HCT116 (cell line): ENCODE data around the gene BBS9. TPM values are rescaled to one million over a fixed set of nuclear protein-coding genes. Genes with fewer than 3 reads are reported as not detected.

Source experiments
- ATAC-seq: fragments of 200-7000 bp; cut with Tn5 transposase; 2 replicates; pipeline ENCODE4 v1.9.1; 2020; ENCODE audit warnings: mild to moderate bottlenecking, moderate library complexity
- BruUV-seq: library from RNA; stranded (reverse); fragments of 400-500 nt; replicated peaks from 2 replicates; lab custom pipeline; 2021; lab: Mats Ljungman, UMichigan
- CTCF ChIA-PET: fragments of 300-600 bp; sonication (Branson Sonifier 250); formaldehyde crosslinking; loops from one replicate; lab custom pipeline; 2021; ENCODE audit warnings: antibody characterized with exemption; lab: Charles Lee
- POLR2A ChIA-PET: fragments of 300-600, 350-600 bp; sonication (Branson Sonifier 250); formaldehyde crosslinking; loops from one replicate; lab custom pipeline; 2021; ENCODE audit warnings: antibody characterized with exemption; lab: Charles Lee
- RAD21 ChIA-PET, 2 experiments: fragments of 300-600 bp; sonication (Branson Sonifier 250); formaldehyde crosslinking; loops; one replicate each; lab custom pipeline; 2023; ENCODE audit warnings: low total read pairs in 2 of 2; ENCODE audit not compliant: uncharacterized antibody in 2 of 2, unreplicated experiment in 2 of 2, low non-redundant PET in 1 of 2; lab: Charles Lee
- DNase-seq: peaks from one replicate; pipeline ENCODE4 v3.0.0-alpha.2; 2010; ENCODE audit warnings: low read depth, low spot score
- H2AFZ ChIP-seq: fragments of 200-600 bp; shearing (Covaris generic), sonication (generic); 2 replicates; pipeline ENCODE4 v1.6.1; 2017; ENCODE audit warnings: low read depth, mixed run types, mixed read lengths, antibody characterized with exemption, low read length; ENCODE audit not compliant: poor library complexity, severe bottlenecking
- H3K27ac ChIP-seq: 2 replicates; pipeline ENCODE4 v1.5.1; 2012; ENCODE audit warnings: low read depth, low read length
- H3K27me3 ChIP-seq: fragments of 200-600 bp; sonication (generic); 2 replicates; pipeline ENCODE4 v1.6.1; 2016; ENCODE audit warnings: mixed run types, low read length, mixed read lengths; ENCODE audit not compliant: insufficient read depth
- H3K36me3 ChIP-seq, 2 experiments: fragments of 200-500 bp in 1 of 2; fragments of 200-600 bp in 1 of 2; sonication (Bioruptor generic) in 1 of 2; sonication (generic) in 1 of 2; 2 replicates each; pipeline versions ENCODE4 v1.5.1 to v1.6.1; 2014 to 2016; ENCODE audit warnings: low read length in 2 of 2, inconsistent platforms in 1 of 2, mixed read lengths in 1 of 2, mixed run types in 1 of 2; ENCODE audit not compliant: insufficient read depth in 2 of 2, control insufficient read depth in 1 of 2
- H3K4me1 ChIP-seq, 2 experiments: fragments of 200-600 bp in 1 of 2; sonication (generic) in 1 of 2; 2 replicates each; pipeline versions ENCODE4 v1.5.1 to v1.6.1; 2012 to 2017; ENCODE audit warnings: low read length in 2 of 2, inconsistent platforms in 1 of 2, mild to moderate bottlenecking in 1 of 2, mixed read lengths in 1 of 2, mixed run types in 1 of 2, moderate library complexity in 1 of 2; ENCODE audit not compliant: insufficient read depth in 2 of 2, control insufficient read depth in 1 of 2
- H3K4me2 ChIP-seq: fragments of 200-600 bp; sonication (generic); 2 replicates; pipeline ENCODE4 v1.6.1; 2017; ENCODE audit warnings: mixed run types, low read length, mixed read lengths
- H3K4me3 ChIP-seq, 2 experiments: fragments of 200-600 bp in 1 of 2; sonication (generic) in 1 of 2; replicated peaks in 1 of 2; 2 replicates each; pipeline ENCODE4 v1.5.1; 2011 to 2016; ENCODE audit warnings: low read length in 2 of 2, control low read depth in 1 of 2, low read depth in 1 of 2, mild to moderate bottlenecking in 1 of 2, mixed read lengths in 1 of 2, mixed run types in 1 of 2
- H3K79me2 ChIP-seq: fragments of 200-600 bp; sonication (generic); 2 replicates; pipeline ENCODE4 v1.6.1; 2017; ENCODE audit warnings: mild to moderate bottlenecking, mixed run types, low read length, moderate library complexity, mixed read lengths; ENCODE audit not compliant: insufficient read depth
- H3K9ac ChIP-seq: fragments of 200-600 bp; sonication (generic); 2 replicates; pipeline ENCODE4 v1.6.1; 2016; ENCODE audit warnings: low read length, mixed read lengths
- H3K9me2 ChIP-seq: fragments of 200-600 bp; sonication (generic), shearing (Covaris generic); 2 replicates; pipeline ENCODE4 v1.6.1; 2017; ENCODE audit warnings: mixed run types, mild to moderate bottlenecking, moderate library complexity; ENCODE audit not compliant: insufficient read depth
- H3K9me3 ChIP-seq, 2 experiments: fragments of 200-500 bp in 1 of 2; fragments of 200-600 bp in 1 of 2; sonication (Bioruptor generic) in 1 of 2; sonication (generic) in 1 of 2; 2 replicates each; pipeline ENCODE4 v1.6.1; 2014 to 2017; ENCODE audit warnings: low read length in 2 of 2, mixed read lengths in 2 of 2, inconsistent platforms in 1 of 2, low read depth in 1 of 2, mild to moderate bottlenecking in 1 of 2, mixed run types in 1 of 2, moderate library complexity in 1 of 2; ENCODE audit not compliant: control insufficient read depth in 1 of 2, insufficient read depth in 1 of 2
- H4K20me1 ChIP-seq: fragments of 200-600 bp; sonication (generic), shearing (Covaris generic); 2 replicates; pipeline ENCODE4 v1.6.1; 2017; ENCODE audit warnings: mixed run types, mild to moderate bottlenecking, moderate library complexity; ENCODE audit not compliant: insufficient read depth
- CBX3 ChIP-seq: IDR thresholded peaks from 2 replicates; pipeline ENCODE4 v1.6.1; 2012; ENCODE audit warnings: low read depth
- EGR1 ChIP-seq: IDR thresholded peaks from 2 replicates; pipeline ENCODE4 v1.6.1; 2012; ENCODE audit warnings: low read depth
- ELF1 ChIP-seq: IDR thresholded peaks from 2 replicates; pipeline ENCODE4 v1.6.1; 2012; ENCODE audit warnings: low read depth, borderline replicate concordance
- EZH2phosphoT487 ChIP-seq: fragments of 200-600 bp; IDR thresholded peaks from 2 replicates; pipeline ENCODE4 v1.6.1; 2018; ENCODE audit warnings: antibody characterized with exemption, borderline replicate concordance
- JUND ChIP-seq: IDR thresholded peaks from 2 replicates; pipeline ENCODE4 v1.6.1; 2012
- SIN3A ChIP-seq: IDR thresholded peaks from 2 replicates; pipeline ENCODE4 v1.6.1; 2012; ENCODE audit warnings: low read depth
- YY1 ChIP-seq: IDR thresholded peaks from 2 replicates; pipeline ENCODE4 v1.6.1; 2011; ENCODE audit warnings: low read length, low read depth, moderate library complexity, mild to moderate bottlenecking; ENCODE audit not compliant: insufficient replicate concordance; ENCODE audit errors: extremely low read depth
- ZFX ChIP-seq: fragments of 450-650 bp; IDR thresholded peaks from 2 replicates; pipeline ENCODE4 v1.6.1; 2017
- intact Hi-C: fragments of 100-400 bp; cut with micrococcal nuclease; formaldehyde crosslinking; loops from 2 replicates; pipeline ENCODE4 v1.10.0; 2022
- total RNA-seq: library from RNA; stranded (reverse); gene quantifications from one replicate; pipeline ENCODE4 v1.2.1, GENCODE V29; 2021; ENCODE audit not compliant: unreplicated experiment

The BBS9 gene
- total RNA-seq, 1 experiment from 2014 or later = 7.1 TPM

- TF ChIP-seq ELF1 (no peak), SIN3A (no peak), EGR1 (peak; percentile 62), ZFX (peak; percentile 33; the same call in 1 of the 2 replicates), YY1 (peak; percentile 42), JUND (no peak)
Observed at GRCh38 chr7:33128990-33129805, at the start of gene BBS9 (continued).

- ATAC-seq = no peak
- intact Hi-C loops = no loop called here
- Histone ChIP-seq H3K36me3 (no peaks in the 10 kb centered on the region), H3K27me3 (peaks cover 3% of the 10 kb centered on the region; the same call in 1 of the 2 replicates), H3K79me2 (no peaks in the 10 kb centered on the region), H3K9ac (no peak overlapping the region), H2AFZ (no peak overlapping the region), H3K9me2 (no peaks in the 10 kb centered on the region), H3K4me3 (no peak overlapping the region), H3K4me2 (no peak overlapping the region), H4K20me1 (no peaks in the 10 kb centered on the region), H3K4me1 (no peaks in the 10 kb centered on the region), H3K9me3 (no peaks in the 10 kb centered on the region), H3K27ac (no peak overlapping the region)
- ChIA-PET POLR2A (no interaction called here), CTCF (no interaction called here), RAD21 (no interaction called here)
- BruUV-seq = no TSS peak
- DNase-seq = no peak
- no peak for TF ChIP-seq CBX3
- TF ChIP-seq ZFX = no peak
- no peak for TF ChIP-seq EZH2phosphoT487
Observed at GRCh38 chr7:33079763-33080690, 49.3 kb upstream of the BBS9 start.
